Pulmonary artery endothelial cell (primary cell): Measurements from ENCODE around the gene TMEFF1. TPM values are rescaled to one million over a fixed set of nuclear protein-coding genes. Genes with fewer than 3 reads are reported as not detected.

ENCODE experiments used
- DNase-seq: peaks from one replicate; pipeline ENCODE4 v3.0.0-alpha.2; 2011; ENCODE audit warnings: low read depth, low spot score
- total RNA-seq: library from RNA; depleted of rRNA; stranded (reverse); fragments of >200 nt; gene quantifications from 2 replicates; pipeline ENCODE4 v1.2.3, GENCODE V29; 2014

The TMEFF1 gene
- total RNA-seq, 1 donor from 2014 or later = 8.1 TPM

DNA sequence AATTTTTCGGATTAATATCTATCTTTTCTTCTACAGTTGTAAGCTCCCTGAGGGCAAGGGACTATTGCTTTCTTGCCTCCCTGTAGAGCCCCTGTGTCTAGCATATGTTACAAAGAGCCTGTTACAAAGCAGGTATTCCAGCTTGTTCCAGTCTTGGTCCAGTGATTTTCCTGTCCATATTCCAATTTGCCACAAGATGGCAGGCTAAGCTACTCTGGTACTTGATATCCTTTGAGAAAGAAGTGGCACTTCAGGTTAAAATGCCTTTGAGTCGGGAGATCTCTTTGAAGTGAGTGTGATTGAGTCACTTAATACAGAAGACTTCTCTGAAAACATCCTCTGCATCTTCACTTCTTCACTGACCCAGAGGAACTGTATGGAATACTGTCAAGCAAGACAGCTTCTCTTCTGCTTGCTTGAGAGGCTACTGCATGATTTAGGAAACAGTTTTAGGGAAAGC lies 129.4 kb downstream of the TMEFF1 start:
- no peak for DNase-seq

DNA sequence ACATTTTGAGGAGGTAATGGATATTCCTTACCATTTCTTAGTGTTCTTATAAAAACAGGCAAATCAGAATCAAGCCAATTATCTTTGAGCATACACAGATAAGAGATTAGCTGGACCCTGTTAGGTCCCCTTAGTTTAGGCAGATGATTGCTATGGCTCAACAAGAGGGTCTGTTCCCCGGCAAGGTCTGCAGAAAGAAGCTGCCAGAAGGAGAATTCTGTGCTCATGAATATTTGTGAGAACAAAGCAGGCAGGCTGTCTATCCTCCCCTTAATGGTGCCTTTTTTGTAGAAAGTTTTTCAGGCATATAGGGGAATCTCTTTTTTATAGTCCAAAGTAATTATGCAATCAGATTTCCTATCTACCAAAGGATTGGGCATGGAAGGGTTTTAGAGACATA lies 132.5 kb downstream of the TMEFF1 start:
- no peak for DNase-seq

DNA sequence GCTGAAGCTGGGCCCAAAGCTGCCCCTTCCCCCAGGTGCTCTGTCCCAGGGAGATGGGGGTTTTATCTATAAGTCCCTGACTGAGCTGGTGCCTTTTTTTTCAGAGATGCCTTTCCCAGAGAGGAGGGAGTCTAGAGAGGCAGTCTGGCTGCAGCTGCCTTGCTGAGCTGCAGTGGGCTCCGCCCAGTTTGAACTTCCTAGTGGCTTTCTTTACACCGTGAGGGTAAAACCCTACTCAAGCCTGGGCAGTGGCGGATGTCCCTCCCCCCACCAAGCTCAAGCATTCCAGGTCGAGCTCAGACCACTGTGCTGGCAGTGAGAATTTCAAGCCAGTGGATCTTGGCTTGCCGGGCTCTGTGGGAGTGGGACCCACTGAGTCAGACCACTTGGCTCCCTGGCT lies 146.2 kb downstream of the TMEFF1 start:
- no peak for DNase-seq

DNA sequence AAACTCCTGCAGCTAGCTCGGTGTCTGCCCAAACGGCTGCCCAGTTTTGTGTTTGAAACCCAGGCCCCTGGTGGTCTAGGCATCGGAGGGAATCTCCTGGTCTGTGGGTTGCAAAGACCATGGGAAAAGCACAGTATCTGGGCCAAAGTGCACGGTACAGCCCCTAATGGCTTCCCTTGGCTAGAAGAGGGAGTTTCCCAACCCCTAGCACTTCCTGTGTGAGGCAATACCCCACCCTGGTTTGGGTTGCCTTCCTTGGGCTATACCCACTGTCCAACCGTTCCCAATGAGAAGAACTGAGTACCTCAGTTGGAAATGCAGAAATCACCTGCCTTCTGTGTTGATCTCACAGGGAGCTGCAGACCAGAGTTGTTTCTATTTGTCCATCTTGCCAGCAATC lies 146.7 kb downstream of the TMEFF1 start:
- DNase-seq = no peak

DNA sequence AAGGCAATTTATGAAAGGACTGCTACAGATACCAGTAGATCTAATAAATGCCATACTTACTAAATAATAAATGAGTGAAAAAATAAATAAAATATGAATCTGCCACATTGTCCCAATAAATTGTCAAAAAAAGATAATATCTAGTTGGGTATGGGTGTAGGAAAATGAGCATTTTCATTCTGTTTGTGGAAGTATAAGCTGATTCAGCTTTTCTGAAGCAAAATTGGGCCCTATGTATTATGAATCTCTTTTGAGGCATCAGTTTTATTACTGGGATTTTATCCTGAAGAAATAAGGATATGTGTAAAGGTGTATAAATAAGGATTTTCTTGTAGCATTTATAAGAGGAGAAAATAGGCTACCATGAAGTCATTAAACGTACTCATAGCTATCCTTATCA lies 151.0 kb downstream of the TMEFF1 start:
- DNase-seq = no peak

DNA sequence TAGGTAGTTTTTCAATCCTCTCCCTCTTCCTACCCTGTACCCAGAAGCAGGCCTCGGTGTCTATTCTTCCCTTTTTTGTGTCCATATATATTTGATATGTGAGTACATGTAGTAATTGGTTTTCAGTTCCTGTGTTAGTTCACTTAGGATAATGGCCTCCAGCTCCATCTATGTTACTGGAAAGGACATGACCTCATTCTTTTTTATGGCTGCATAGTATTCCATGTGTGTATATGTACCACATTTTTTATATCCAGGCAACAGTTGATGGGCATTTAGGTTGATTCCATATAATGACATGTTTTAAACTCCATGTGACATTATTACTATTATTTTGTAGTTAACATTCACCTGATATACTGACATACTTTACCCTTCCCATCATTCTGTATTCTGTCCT lies 154.0 kb downstream of the TMEFF1 start:
- no peak for DNase-seq

Other genes with a start within 250 kb of the TMEFF1 start
- gene TEX10, start 120.2 kb upstream of the TMEFF1 start, total RNA-seq = 27.8 and 31.0 TPM in 2 replicates
- 66.4 and 71.3 TPM in 2 replicates for gene MSANTD3, start 46.0 kb upstream of the TMEFF1 start, total RNA-seq
- gene CAVIN4, start 104.9 kb downstream of the TMEFF1 start, total RNA-seq = 1.1 and 1.4 TPM in 2 replicates